ENCODE measurements around the gene ZNF469. TPM values are rescaled to one million over a fixed set of nuclear protein-coding genes. Genes with fewer than 3 reads are reported as not detected.

The ZNF469 gene
- polyA plus RNA-seq, 3 donors, result 0.02 to 0.16 (median 0.10) TPM

DNA sequence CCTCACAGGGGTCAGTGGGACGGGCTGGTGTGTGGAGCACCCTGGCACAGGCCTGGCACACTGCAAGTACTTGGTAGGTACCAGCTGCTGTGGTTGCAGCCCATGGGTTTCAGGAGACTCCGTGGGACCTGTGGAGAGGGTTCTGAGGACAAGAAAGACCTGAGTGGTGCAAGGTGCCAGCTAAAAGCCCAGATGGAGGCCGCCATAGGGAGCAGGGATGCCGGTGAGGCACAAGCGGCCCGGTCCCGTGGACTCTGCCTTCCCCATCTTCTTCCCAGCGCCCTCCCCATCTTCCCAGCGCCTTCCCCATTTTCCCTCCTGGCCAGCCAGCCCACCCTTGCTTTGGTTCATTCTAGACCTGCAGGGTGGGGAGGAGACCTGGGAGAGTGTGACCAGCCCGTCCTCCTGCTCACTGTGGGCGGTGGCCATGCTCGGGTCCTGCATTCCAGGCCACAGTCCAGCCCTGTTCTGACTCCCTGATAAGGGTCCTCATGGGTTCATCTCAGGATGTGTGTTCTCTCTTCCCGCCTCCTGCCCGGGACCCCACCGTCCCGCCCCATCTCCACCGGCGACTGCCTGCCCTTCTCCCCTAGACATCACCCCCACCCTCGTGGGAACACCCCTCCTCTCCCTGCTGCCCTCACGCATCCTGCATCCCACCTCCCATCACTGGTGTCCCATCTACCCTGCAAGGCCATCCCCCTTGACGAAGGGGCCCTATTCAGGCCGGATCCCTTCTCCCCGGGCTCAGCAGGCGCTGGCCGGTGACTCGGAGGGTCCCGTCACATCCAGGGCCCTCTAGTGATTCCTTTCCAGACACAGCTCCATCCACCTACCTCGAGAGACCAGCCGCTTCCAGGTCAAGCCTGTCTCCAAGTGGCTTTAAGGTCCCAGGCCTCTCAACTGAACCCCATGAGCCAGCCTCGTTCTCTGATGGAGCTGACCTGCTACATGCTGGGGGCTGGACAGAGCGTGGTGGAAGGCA lies 3.4 kb downstream of the ZNF469 start:
- H3K9me3 ChIP-seq (replicated peaks in 1 of 2; ENCODE audit: control insufficient read depth in 1 of 2, insufficient read depth in 1 of 2, low read length in 2 of 2), result peaks cover under 1 to 8% of the 10 kb centered on the region in 2 donors
- no peak overlapping the region for H2AFZ ChIP-seq (ENCODE audit: insufficient read depth, low read depth, low read length, poor library complexity, severe bottlenecking)
- no peaks in the 10 kb centered on the region for H3K79me2 ChIP-seq (ENCODE audit: insufficient read depth, low read length)
- no peaks in the 10 kb centered on the region for H3K36me3 ChIP-seq (replicated peaks in 1 of 2; ENCODE audit: control insufficient read depth in 1 of 2, insufficient read depth in 2 of 2, low read length in 2 of 2)
- Mint-ChIP-seq H3K27me3 (ENCODE audit: low read depth in 3 of 3) (peaks cover 28 to 38% (median 33%) of the 10 kb centered on the region in 3 donors), H3K4me1 (peaks cover 9% of the 10 kb centered on the region), H3K36me3 (peaks cover 0 to 2% of the 10 kb centered on the region in 2 donors), H3K9me3 (peaks cover 0 to 14% (median 3%) of the 10 kb centered on the region in 7 donors), H3K4me3 (no peak overlapping the region), H3K27ac (no peak overlapping the region)
- H3K4me3 ChIP-seq (replicated peaks in 1 of 3; ENCODE audit: low read depth in 2 of 3, low read length in 3 of 3), result no peak overlapping the region
- intact Hi-C loops (cut with micrococcal nuclease), result no loop called here
- TF ChIP-seq, protein P1, sequence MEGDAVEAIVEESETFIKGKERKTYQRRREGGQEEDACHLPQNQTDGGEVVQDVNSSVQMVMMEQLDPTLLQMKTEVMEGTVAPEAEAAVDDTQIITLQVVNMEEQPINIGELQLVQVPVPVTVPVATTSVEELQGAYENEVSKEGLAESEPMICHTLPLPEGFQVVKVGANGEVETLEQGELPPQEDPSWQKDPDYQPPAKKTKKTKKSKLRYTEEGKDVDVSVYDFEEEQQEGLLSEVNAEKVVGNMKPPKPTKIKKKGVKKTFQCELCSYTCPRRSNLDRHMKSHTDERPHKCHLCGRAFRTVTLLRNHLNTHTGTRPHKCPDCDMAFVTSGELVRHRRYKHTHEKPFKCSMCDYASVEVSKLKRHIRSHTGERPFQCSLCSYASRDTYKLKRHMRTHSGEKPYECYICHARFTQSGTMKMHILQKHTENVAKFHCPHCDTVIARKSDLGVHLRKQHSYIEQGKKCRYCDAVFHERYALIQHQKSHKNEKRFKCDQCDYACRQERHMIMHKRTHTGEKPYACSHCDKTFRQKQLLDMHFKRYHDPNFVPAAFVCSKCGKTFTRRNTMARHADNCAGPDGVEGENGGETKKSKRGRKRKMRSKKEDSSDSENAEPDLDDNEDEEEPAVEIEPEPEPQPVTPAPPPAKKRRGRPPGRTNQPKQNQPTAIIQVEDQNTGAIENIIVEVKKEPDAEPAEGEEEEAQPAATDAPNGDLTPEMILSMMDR (IDR thresholded peaks at IDR 0.05), result no peak
- H3K9ac ChIP-seq (ENCODE audit: insufficient read depth, low read length, poor library complexity, severe bottlenecking), result no peak overlapping the region
- H4K20me1 ChIP-seq (ENCODE audit: insufficient read depth, low read length), result no peaks in the 10 kb centered on the region
- no peaks in the 10 kb centered on the region for H3K4me1 ChIP-seq (ENCODE audit: control insufficient read depth in 1 of 2, insufficient read depth in 2 of 2, low read length in 2 of 2)
- 96% methylated on average over 23 of the region's 31 CpGs for WGBS (ENCODE audit: insufficient coverage)
- peaks cover 15 to 38% of the 10 kb centered on the region in 2 donors for H3K27me3 ChIP-seq (ENCODE audit: control insufficient read depth in 2 of 2, insufficient read depth in 2 of 2, low read length in 2 of 2)
- no peak overlapping the region for H3K4me2 ChIP-seq (replicated peaks; ENCODE audit: extremely low read depth, low read length, poor library complexity, severe bottlenecking)
- no peak overlapping the region for H3K27ac ChIP-seq (ENCODE audit: low read depth in 1 of 2, low read length in 2 of 2)
- DNase-seq, result no peak

DNA sequence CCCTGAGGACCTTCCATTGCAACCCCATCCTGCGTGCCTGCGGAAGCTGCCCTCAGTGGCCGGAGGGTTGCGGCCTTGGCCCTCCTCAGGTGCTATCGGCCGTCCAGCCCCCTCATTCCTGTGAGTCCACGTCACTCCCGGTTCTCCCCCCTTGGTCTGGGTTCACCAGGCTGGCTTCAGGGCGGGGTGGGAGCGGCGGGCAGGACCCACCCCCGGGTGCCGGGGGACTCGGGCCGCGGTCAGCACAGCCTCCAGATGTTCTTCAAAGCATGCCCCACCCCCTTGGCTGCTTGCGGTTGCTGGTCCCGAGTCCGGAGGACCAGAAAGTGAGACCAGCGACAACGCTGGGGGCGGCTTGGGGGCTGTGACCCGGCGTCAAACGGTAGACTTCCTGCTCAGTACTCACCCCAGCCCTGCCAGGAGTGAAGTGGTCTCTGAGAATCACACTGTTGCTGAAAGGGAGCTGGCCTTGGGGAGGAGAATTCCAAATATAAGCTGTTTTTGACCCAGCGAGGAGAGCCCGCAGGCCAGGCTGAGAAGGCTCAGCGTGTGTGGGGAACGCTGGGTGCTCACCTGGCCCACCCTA lies 4.5 kb downstream of the ZNF469 start:
- intact Hi-C loops (cut with micrococcal nuclease), result no loop called here
- H3K9ac ChIP-seq (ENCODE audit: insufficient read depth, low read length, poor library complexity, severe bottlenecking), result no peak overlapping the region
- H3K4me1 ChIP-seq (ENCODE audit: control insufficient read depth in 1 of 2, insufficient read depth in 2 of 2, low read length in 2 of 2), result no peaks in the 10 kb centered on the region
- H3K27me3 ChIP-seq (ENCODE audit: control insufficient read depth in 2 of 2, insufficient read depth in 2 of 2, low read length in 2 of 2), result peaks cover 14 to 26% of the 10 kb centered on the region in 2 donors
- no peak overlapping the region for H3K4me3 ChIP-seq (replicated peaks in 1 of 3; ENCODE audit: low read depth in 2 of 3, low read length in 3 of 3)
- Mint-ChIP-seq H3K36me3 (peaks cover 0 to 2% of the 10 kb centered on the region in 2 donors), H3K27me3 (ENCODE audit: low read depth in 3 of 3) (peaks cover 28 to 43% (median 34%) of the 10 kb centered on the region in 3 donors), H3K4me3 (no peak overlapping the region), H3K4me1 (peaks cover 9% of the 10 kb centered on the region), H3K27ac (no peak overlapping the region), H3K9me3 (peaks cover 0 to 14% (median 3%) of the 10 kb centered on the region in 7 donors)
- no peak overlapping the region for H2AFZ ChIP-seq (ENCODE audit: insufficient read depth, low read depth, low read length, poor library complexity, severe bottlenecking)
- TF ChIP-seq, protein P1 (IDR thresholded peaks at IDR 0.05), result no peak
- no peaks in the 10 kb centered on the region for H4K20me1 ChIP-seq (ENCODE audit: insufficient read depth, low read length)
- no peak for DNase-seq
- peaks cover 0 to 4% of the 10 kb centered on the region in 2 donors for H3K9me3 ChIP-seq (replicated peaks in 1 of 2; ENCODE audit: control insufficient read depth in 1 of 2, insufficient read depth in 1 of 2, low read length in 2 of 2)
- no peaks in the 10 kb centered on the region for H3K36me3 ChIP-seq (replicated peaks in 1 of 2; ENCODE audit: control insufficient read depth in 1 of 2, insufficient read depth in 2 of 2, low read length in 2 of 2)
- H3K27ac ChIP-seq (ENCODE audit: low read depth in 1 of 2, low read length in 2 of 2), result no peak overlapping the region
- no peaks in the 10 kb centered on the region for H3K79me2 ChIP-seq (ENCODE audit: insufficient read depth, low read length)
- H3K4me2 ChIP-seq (replicated peaks; ENCODE audit: extremely low read depth, low read length, poor library complexity, severe bottlenecking), result no peak overlapping the region
- WGBS (ENCODE audit: insufficient coverage), result 68% methylated on average over 15 of the region's 29 CpGs

Measured in CD14-positive monocyte (primary cell).